HG03565 (cell line): ENCODE measurements around the gene KISS1R.

Experiments used
- ATAC-seq: cut with Tn5 transposase; IDR thresholded peaks from one replicate; pipeline ENCODE4 v1.9.1; 2021; ENCODE audit warnings: mild to moderate bottlenecking, moderate library complexity; ENCODE audit not compliant: unreplicated experiment

Gene KISS1R

DNA sequence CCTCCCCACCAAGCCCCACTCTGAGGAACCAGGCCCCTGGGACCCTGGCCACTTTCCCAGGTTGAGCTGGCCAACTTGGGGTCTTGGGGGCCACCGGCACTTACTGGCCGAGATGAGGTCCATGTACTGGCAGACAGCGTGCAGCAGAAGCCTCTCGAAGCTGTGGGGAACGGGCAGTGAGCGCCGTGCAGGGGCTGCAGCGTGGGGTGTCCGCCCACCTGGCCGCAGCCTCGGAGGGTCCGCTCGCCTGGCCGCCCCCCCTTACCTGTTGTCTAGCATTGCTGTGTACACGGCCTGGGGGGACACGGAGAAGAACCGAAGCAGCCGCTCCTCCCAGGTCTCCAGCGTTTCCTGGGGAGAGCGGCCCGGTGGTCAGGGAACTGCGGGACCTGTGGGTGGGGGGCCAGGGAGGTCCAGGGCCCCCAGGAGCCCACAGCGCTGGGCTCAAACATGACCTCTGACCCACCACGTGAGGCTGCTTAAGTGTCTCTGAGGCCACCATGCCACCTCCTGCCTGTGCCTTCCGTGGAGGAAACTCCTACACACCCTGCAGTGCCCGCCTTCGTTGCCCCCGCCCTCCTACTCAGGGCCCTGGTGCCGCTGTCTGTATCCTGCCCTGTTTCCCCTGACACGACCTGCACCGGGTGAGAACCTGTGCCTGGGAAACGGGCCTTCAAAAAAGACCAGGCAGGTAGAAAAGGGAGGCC, 17.6 kb upstream of the KISS1R start:
- ATAC-seq = no peak

DNA sequence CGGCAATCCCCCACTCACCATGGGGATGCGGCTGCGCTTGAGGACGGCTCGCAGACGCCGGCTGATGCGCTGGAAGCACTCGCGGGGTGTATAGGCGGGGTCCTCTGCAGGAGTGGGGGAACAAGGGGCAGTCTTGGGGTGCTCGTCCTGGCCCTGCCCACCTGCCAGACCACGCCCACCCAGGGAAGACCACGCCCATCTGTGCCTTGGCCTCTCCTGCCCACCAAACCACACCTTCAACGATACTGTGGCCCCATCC, 17.2 kb upstream of the KISS1R start:
- no peak for ATAC-seq

DNA sequence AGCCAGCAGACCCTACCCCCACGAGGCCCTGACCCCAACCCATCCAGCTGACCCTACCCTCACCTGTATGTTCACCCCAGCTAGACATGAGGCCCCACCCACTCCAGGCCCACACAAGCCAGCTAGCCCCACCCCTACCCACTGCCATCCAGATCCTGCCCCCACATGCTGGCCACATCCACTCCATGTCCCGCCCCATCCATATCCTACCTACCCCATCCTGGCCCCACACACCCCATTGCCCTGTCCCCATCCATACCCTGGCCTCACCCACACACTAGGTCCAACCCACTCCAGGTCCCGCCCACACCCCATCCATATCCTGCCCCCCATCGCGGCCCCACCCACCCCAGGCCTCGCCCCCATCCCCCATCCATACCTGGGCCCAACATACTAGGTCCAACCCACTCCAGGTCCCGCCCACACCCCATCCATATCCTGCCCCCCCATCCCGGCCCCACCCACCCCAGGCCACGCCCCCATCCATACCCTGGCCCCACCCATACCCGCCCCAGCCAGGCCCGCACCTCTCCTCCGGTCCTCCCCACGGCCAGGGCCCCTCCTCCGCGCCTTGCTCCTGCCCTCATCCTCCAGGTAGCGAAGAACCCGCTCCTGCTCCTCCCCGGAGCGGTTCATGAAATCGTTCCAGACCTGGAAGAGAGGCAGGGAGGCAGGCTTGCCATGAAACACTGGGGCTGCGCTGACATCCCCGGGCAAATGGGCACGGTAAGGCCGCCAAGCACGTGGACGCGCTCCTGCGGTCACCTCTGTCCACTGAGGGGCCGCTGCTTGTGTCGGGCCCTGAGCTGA, 16.6 kb upstream of the KISS1R start:
- no peak for ATAC-seq

DNA sequence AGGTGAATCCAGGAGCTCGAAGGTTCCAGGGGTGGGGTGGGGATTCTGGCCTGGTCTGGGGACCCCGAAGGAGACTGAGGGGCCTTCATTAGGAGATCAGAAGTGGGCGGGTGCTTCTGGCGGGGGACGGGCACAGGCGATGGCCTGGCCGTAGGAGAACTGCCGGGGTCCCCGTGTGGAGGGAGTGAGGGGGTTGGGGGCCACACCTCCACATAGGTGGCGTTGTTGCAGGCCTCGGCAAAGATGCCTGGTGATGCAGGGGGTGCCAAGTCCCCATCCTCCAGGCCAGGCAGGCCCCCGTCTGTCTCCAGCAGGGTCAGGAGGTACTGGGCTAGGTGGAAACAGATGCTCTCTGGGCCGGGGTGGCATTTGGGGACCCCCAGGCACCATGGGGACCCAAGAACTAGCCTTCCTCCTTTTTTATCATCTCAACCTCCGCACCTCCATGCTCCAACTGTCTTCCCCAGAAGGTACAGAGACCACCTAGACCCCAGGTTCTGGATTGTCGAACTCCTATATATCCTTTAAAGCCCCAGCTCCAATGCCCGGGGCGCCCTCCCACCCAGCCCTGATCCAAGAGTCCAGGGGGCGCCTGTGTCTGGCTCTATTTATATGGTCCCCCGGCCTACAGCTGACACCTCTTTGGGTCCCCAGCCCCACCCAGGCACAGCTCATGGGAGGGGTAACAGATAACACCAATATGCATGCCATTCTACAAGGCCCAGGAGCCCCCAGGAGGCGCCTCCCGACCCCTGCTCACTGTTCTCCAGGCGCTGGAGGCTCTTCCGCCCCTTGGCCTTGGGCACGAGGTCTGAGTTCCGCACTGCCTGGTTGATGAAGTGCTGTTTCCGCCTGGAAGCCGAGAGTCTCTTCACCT, 15.7 kb upstream of the KISS1R start:
- no peak for ATAC-seq

DNA sequence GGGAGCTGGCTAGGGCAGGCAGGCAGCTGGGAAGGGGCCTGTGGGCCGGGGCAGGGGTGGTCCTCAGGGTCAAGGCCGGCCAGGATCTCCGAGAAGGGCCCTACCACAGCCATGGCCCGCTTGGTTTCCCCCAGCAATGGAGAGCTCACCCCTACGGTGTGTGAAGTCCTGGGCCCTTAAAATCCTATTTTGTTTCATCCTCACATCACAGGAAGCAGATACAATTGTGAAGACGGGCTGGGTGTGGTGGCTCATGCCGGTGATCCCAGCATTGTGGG, 15.1 kb upstream of the KISS1R start:
- no peak for ATAC-seq

DNA sequence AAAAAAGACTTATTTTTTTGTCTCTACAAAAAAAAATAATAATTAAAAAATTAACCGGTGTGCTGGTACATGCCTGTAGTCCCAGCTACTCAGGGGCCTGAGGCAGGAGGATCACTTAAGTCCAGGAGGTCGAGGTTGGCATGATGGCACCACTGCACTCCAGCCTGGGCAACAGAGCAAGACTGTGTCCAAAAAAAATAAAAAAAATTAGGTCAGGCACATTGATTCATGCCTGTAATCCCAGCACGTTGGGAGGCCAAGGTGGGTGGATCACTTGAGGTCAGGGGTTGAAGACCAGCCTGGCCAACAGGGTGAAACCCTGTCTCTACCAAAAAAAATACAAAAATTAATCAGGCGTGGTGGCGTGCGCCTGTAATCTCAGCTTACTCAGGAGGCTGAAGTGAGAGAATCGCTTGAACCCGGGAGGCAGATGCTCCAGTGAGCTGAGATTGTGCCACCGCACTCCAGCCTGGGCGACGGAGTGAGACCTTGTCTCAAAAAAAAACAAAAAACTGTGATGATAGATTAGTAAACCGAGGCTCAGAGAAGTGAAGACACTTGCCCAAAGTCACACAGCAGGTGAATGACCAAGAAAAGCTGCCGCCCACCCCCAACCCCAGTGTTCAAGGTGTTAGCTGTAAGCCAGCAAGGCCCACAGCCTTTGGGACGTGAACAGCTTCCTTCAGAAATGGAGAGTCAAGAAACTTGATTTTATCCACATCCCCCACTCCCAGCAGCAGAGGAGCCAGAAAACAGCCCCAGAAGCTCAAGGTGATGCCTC, 14.5 kb upstream of the KISS1R start:
- ATAC-seq = no peak

DNA sequence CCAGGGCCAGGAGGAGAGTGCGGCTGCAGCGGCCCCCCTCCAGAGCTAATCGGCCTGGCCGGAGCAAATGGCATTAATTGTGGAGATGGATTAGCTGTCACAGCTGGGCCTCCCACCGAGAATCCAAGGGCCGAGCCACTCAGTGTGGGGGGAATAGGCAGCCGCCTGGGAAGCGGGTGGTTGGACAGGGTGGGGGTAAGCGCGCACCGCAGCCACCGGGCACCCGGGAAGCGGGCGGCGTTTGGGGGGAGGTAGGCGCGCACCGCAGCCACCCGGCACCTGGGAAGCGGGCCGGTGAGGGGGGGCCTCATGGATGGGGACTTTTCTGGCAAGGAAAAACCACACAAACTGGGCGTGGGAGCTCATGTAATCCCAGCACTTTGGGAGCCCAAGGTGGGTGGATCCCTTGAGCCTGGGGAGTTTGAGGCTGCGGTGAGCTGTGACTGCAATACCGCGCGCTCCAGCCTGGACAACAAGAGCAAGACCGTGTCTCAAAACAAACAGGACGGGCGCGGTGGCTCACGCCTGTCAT, 13.8 kb upstream of the KISS1R start:
- no peak for ATAC-seq

DNA sequence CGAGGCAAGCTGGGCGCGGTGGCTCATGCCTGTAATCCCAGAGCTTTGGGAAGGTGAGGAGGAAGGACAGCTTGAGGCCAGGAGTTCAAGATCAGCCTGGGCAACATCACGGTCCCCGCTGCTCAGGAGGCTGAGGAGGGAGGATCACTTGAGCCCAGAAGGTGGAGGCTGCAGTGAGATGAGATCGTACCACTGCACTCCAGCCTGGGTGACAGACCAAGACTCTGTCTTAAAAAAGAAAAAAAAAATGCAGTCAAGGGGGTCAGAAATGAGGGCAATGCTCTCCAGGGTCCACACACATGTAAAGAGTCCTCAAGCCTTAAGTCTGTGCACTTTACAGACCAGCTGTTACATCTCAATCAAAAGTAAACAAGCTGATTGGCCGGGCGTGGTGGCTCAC, 12.6 kb upstream of the KISS1R start:
- no peak for ATAC-seq

DNA sequence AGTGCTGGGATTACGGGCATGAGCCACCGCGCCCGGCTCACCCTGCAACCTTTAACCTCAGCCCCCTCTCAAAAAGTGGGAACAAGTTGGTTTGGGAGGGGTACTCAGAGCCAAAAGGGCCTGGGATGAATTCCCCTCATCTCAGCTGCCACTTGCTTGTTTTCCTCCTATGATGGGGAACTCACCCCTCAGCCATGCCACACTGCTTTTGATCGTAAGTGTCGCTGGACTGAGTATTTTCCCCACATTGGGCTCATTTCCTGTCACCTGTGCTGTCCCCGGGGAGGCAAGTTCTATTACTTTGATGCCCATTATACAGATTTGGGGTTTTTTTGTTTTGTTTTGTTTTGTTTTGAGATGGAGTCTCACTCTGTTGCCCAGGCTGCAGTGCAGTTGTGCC, 10.7 kb upstream of the KISS1R start:
- ATAC-seq = no peak

DNA sequence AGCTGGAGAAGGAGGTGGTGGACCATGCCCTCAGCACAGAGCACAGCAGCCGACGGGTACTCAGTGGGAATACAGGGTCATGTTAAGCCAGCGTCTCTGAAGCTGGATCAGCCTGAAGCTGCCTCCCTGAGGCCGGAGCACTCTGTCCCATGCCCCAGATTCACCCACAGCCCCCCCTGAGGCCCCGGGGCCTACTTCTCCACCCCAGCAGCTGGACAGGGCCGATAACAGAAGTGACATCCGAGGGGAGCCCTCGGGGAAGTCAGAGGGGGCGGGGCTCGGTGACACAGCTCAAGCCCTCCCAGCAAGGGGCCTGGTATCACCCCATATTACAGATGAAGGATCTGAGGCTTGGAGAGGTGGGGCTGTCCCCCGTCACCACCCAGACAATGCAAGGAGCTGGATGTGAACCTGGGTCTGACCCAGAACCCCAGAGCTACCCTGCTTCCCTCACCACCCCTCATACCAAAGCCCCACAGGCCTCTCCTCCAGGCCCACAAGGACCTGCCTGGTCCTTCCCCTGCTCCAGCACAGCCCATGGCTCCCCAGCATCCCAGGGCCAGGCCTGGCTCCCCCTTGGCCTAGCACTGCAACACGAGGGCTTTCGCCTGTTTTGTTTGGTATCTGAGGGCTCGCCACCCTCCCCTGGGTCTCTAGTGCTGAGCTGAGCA, 9.8 kb upstream of the KISS1R start:
- no peak for ATAC-seq

DNA sequence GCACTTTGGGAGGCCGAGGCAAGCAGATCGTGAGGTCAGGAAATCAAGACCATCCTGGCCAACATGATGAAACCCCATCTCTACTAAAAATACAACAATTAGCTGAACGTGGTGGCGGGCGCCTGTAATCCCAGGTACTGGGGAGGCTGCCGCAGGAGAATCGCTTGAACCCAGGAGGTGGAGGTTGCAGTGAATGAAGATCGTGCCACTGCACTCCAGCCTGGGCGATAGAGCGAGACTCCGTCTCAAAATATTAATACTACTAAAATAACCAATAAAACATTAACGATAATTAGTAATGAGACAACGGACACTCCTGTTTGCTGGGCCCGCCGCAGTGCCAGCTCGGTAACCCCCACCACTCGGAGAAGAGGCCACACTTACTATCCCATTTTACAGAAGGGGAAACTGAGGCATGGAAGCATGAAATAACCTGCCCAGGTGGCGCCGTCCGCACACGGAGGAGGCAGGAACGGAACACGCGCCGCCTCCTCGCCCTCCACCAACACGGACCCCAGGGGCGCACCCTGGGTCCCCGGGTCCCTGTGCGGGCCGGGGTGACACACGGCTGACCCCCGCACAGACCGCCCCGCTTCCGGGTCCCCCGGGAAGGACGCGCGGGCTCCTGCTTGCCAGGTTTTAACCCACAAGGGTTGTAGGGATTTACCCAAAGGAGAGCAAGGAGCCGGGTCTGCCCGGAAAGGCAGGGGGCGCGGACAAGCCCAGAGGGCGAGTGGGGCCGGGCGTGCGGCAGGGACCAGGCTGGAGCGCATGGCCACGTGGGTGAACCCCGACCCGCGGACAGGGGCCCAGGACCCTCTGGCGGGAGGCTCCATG, 5.7 kb upstream of the KISS1R start:
- ATAC-seq = no peak

DNA sequence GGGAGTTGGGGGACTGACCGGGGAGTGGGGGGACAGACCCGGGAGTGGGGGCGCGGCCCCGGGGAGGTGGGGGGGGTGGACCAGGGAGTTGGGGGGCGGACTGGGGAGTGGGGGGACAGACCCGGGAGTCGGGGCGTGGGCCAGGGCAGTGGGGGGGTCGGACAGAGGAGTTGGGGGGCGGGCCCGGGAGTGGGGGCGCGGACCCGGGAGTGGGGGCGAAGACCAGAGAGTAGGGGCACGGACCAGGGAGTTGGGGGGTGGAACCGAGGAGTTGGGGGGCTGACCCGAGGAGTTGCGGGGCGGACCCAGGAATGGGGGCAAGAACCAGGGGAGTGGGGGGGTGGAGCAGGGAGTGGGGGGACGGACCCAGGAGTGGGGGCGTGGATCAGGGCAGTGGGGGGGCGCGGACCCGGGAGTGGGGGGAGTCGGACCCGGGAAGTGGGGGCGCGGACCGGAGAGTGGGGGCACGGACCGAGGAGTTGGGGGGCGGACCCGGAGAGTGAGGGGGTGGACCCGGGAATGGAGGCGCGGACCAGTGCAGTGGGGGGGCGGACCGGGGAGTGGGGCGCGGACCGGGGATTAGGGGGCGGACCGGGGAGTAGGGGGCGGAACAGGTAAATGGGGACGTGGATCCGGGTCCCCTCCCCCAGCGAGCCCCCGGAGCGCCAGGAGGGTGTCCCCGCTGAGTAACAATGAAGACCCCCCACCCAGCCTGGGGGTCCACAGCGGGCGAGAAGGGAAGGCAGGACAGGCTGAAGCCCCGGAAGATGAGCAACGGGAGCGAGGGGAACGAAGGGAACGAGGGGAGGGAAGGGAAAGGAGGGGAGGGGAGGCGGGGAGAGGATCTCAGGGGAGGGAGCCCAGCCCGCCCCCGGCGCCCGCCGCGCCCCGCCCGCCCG, 4.7 kb upstream of the KISS1R start:
- no peak for ATAC-seq

DNA sequence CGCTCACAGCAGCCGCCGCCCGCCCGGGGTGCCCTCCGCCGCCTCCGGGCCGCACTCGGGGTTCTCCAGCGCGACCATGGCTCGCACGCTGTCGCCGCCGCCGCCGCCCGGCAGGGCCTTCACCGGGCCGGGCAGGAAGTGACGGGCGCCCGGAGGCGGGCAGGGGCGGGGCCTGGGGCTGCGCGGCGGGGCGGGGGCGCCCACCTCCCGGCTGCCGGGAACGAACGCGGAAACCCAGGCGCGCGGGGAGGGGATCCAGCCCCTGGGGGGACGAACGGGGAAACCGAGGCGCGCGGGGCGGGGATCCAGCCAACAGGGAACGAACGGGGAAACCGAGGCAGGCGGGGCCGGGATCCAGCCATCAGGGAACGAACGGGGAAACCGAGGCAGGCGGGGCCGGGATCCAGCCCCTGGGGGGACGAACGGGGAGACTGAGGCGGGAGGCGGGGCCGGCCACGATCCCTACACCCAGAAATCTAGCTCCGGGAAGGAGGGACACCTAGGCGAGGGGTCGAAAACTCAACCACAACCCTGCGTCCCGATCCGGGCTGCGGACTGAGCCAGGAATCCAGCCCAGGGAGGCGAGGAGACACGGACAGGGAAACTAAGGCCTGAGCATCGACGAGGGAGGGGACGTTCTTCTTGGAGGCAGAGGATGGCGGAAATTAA, 3.9 kb upstream of the KISS1R start, which contains the start of gene R3HDM4:
R3HDM4 (minus strand) TSS at position 140 of the 669 bp plus-strand sequence; CDS start at position 78, 62 bp downstream.
- no peak for ATAC-seq

DNA sequence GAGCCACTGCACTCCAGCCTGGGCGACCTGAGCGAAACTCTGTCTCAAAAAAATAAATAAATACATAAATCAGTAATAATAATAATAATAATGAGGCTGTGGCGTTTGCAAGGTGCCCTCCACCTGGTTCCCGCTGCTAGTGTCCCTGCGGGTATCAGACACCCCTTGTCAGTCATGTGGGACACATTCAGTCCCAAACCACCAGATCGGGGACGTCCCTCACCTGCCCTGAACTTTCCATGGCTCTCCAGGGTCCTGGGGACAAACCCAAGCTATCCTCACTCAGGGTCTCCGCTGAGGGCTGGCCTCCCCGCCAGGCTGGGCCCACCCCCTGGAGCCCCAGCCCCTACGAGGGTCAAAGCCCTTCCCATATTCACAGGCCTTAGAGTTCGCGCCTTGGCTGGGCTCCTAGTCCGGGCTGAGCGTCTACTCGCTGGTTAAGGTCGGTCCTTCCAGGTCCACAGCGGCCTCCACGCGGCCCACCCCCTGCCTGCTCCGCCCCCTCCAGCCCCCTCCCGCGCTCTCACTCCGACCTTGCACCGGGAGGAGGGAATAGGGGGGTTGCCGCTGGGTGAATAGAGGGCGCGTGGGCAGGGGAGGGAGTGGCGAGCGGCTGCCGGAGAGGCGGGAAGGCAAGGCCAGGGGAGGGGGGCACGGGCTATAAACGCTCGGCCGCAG, 349 bp upstream of the KISS1R start:
- ATAC-seq = no peak

DNA sequence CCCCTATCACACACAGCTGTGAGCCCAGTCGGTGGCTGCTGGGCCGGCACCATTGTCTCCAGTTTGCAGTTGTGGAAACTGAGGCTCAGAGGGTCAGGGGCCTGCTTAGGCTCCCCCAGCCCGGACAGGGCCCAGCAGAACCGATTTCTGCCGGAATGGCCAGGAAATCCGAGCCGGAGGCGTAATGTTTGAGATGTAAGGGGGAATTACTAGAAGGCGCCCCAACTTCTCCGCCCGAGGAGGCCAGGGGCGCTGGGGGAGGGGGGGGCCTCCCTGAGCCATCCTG, 962 bp downstream of the KISS1R start:
- ATAC-seq = no peak

DNA sequence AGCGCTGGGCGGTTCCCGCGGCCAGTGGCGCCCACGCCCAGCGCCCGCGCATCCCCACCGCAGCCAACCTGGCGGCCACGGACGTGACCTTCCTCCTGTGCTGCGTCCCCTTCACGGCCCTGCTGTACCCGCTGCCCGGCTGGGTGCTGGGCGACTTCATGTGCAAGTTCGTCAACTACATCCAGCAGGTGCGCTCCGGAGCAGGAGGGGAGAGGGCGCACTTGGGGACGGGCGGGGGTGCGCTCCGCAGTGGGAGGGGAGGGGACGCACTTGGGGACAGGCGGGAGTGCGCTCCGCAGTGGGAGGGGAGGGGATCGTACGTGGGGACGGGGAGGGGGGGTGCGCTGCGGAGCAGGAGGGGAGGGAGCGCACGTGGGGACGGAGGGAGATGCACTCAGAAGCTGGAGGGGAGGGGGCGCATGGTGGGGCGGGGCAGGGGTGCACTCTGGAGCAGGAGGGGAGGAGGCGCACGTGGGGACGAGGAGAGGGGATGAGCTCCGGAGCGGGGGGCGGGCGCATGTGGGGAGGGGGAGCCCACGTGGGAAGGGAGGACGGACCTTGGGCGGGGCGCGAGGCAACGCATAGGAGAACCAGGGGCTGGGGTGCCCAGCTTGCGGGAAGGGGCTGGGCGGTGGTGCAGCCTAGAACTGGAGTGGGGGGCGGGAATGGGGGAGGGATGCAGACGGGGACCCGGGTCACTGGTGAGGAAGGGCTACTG, 1.5 kb downstream of the KISS1R start:
- ATAC-seq = no peak
